Measurements from ENCODE around the gene C2CD2.

C2CD2 gene

DNA sequence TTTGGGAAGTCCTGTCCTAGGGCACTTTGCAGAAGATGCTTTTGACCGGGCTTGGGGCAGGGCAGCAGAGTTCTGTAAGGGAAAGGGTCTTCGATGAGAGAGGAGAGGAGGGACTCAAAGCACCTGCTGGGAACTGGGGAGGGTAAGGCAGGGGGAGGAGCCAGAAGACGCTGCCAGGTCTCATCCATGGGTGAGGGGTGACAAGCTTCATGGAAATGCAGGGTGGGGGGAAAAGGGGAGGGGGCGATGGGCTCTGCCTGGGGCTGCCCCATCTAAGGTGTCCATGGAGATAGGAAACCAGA is 20.9 kb upstream of the C2CD2 start:
- DNase-seq (ENCODE audit: low read depth) = no peak
- no peak overlapping the region for H3K4me3 ChIP-seq (ENCODE audit: low read depth, low read length)
- no peak for TF ChIP-seq CTCF (conservative IDR thresholded peaks at IDR 0.05; ENCODE audit: low read depth, low read length)

- no peak for DNase-seq (ENCODE audit: low read depth)
- TF ChIP-seq CTCF (conservative IDR thresholded peaks at IDR 0.05; ENCODE audit: low read depth, low read length) = peak; percentile 19
- no peak overlapping the region for H3K4me3 ChIP-seq (ENCODE audit: low read depth, low read length)
These were observed 20.3 kb upstream of the C2CD2 start for GRCh38 chr21:41973861-41974751.

- no peak for TF ChIP-seq CTCF (conservative IDR thresholded peaks at IDR 0.05; ENCODE audit: low read depth, low read length)
- H3K4me3 ChIP-seq (ENCODE audit: low read depth, low read length) = no peak overlapping the region
- DNase-seq (ENCODE audit: low read depth) = no peak
These were observed 19.6 kb upstream of the C2CD2 start for GRCh38 chr21:41973427-41973831.

- TF ChIP-seq CTCF (conservative IDR thresholded peaks at IDR 0.05; ENCODE audit: low read depth, low read length) = no peak
- H3K4me3 ChIP-seq (ENCODE audit: low read depth, low read length) = no peak overlapping the region
- DNase-seq (ENCODE audit: low read depth) = no peak
These were observed 18.8 kb upstream of the C2CD2 start for GRCh38 chr21:41972511-41973205.

- no peak for DNase-seq (ENCODE audit: low read depth)
- H3K4me3 ChIP-seq (ENCODE audit: low read depth, low read length) = no peak overlapping the region
- TF ChIP-seq CTCF (conservative IDR thresholded peaks at IDR 0.05; ENCODE audit: low read depth, low read length) = no peak
These were observed 18.1 kb upstream of the C2CD2 start for GRCh38 chr21:41971891-41972290.

DNA sequence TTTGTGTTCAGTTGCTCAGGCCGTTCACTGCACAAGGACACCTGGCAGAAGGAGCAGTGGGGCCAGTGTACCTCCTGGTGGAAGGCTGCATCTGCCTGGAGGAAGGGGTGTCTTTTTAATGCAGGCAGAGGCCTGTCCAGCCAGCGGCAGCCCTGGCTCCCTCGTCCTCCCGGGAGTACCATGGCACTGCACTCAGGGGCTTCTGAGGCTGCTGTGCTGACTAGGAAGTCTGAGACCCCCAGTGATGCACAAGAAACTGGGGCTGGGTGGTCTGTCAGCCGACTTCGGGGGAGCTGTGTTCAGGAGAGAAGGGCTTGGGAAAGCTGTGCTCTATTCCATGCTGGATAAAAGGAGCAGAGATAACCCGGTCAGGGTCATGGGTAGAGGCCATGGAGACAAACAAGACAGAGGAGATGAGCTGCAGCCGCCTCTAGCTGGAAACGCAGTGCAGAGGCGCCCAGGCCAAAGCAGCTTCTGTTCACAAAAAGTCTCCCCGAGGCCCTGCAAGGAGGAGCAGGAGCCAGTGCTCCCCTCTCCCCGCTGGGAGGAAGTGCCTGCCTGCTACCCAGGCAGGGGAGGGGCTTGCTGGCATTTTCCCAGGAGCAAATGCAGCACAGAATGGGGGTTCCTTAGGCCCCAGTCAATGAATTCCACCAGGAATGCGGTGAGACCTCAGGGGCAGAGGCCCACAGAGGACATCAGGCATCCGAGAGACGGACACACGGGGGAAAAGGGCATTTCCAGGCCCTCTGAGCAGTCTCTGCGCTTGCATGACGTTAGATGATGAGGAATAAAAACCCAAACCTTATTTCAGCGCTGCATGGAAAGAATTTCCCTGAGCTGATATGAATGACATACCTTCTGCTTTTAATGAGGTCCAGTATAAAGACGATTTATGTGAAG is 17.2 kb upstream of the C2CD2 start:
- no peak for DNase-seq (ENCODE audit: low read depth)
- TF ChIP-seq CTCF (conservative IDR thresholded peaks at IDR 0.05; ENCODE audit: low read depth, low read length) = no peak
- H3K4me3 ChIP-seq (ENCODE audit: low read depth, low read length) = no peak overlapping the region

Measured in choroid plexus epithelial cell (primary cell).